ENCODE measurements around the gene TGFBRAP1.

Gene TGFBRAP1

GRCh38 chr2:105237045-105237765, 92.3 kb downstream of the TGFBRAP1 start:
- DNase-seq (ENCODE audit: low read depth): no peak

- DNase-seq (ENCODE audit: low read depth): no peak
These were observed 93.5 kb downstream of the TGFBRAP1 start for GRCh38 chr2:105236060-105236424.

- DNase-seq (ENCODE audit: low read depth): peak; percentile 32
These were observed 94.0 kb downstream of the TGFBRAP1 start for GRCh38 chr2:105235388-105236059.

GRCh38 chr2:105231232-105231619, 98.3 kb downstream of the TGFBRAP1 start:
- no peak for DNase-seq (ENCODE audit: low read depth)

- no peak for DNase-seq (ENCODE audit: low read depth)
These were observed 105.1 kb downstream of the TGFBRAP1 start for GRCh38 chr2:105224444-105224843.

- DNase-seq (ENCODE audit: low read depth): no peak
These were observed 108.9 kb downstream of the TGFBRAP1 start for GRCh38 chr2:105220604-105221003.

- DNase-seq (ENCODE audit: low read depth): no peak
These were observed 113.8 kb downstream of the TGFBRAP1 start for GRCh38 chr2:105215586-105216192.
